ENCODE results near the gene OR3A3.
"Not testable (repeated sequence)": the region's sequence is repeated elsewhere in the genome, so short reads cannot be mapped to it uniquely, and the experiment has no call there.

Gene OR3A3

DNA sequence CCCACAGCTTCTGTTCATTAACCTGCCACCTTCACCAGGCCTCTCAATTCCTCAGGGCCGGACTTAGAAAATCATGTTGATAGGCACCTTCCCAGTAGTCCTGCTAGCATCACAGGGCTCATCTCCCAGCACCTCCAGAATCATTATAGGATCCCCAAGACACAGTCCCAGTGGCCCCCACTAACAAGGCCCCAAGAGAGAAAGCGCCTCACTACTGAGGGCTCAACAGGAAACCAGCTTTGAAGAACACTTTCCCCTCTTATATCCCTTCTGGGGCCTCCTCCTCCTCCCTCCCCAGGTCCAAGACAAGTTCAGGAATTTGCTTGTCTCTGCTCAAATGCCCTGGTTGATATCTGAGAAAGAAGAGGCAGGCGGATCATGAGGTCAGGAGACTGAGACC is at the start of gene OR3A3:
Gene OR3A3 (plus strand): TSS at position 301 of the 400 bp plus-strand sequence.
- DNase-seq (ENCODE audit: low read depth) = no peak
- H3K4me3 ChIP-seq (replicated peaks; ENCODE audit: low read depth, low read length) = no peak within 1 kb of the TSS
- TF ChIP-seq, protein P1, sequence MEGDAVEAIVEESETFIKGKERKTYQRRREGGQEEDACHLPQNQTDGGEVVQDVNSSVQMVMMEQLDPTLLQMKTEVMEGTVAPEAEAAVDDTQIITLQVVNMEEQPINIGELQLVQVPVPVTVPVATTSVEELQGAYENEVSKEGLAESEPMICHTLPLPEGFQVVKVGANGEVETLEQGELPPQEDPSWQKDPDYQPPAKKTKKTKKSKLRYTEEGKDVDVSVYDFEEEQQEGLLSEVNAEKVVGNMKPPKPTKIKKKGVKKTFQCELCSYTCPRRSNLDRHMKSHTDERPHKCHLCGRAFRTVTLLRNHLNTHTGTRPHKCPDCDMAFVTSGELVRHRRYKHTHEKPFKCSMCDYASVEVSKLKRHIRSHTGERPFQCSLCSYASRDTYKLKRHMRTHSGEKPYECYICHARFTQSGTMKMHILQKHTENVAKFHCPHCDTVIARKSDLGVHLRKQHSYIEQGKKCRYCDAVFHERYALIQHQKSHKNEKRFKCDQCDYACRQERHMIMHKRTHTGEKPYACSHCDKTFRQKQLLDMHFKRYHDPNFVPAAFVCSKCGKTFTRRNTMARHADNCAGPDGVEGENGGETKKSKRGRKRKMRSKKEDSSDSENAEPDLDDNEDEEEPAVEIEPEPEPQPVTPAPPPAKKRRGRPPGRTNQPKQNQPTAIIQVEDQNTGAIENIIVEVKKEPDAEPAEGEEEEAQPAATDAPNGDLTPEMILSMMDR (IDR thresholded peaks at IDR 0.05; ENCODE audit: low read length, missing control alignments) = no peak

DNA sequence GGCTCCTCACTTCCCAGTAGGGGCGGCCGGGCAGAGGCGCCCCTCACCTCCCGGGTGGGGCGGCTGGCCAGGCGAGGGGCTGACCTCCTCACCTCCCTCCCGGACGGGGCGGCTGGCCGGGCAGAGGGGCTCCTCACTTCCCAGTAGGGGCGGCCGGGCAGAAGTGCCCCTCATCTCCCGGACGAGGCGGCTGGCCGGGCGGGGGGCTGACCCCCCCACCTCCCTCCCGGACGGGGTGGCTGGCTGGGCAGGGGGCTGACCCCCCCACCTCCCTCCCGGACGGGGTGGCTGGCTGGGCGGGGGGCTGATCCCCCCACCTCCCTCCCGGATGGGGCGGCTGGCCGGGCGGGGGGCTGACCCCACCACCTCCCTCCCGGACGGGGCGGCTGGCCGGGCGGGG is 40.0 kb upstream of the OR3A3 start:
- not testable (repeated sequence) for H3K4me3 ChIP-seq (replicated peaks; ENCODE audit: low read depth, low read length); DNase-seq (ENCODE audit: low read depth)

DNA sequence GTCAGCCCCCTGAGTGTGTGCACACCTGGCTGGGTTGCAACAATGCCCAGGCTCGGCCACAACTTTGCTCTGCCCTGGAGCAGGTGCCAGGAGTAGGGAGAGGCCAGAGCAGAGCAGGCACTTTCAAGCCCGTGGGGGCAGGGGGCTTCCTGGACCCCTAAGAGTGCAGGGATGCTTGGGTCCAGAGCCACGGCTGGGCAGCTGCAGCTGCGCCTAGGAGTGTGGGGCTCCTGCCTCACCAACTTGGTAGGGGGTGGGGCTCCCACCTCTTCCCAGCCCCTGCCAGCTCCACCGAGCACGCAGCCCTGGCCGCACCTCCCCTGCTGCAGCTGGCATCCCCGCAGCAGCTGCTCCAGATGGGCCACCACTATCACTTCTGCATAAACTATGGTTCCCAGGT is 32.8 kb upstream of the OR3A3 start:
- no peak overlapping the region for H3K4me3 ChIP-seq (replicated peaks; ENCODE audit: low read depth, low read length)
- TF ChIP-seq, protein P1 (IDR thresholded peaks at IDR 0.05; ENCODE audit: low read length, missing control alignments) = no peak
- no peak for DNase-seq (ENCODE audit: low read depth)

DNA sequence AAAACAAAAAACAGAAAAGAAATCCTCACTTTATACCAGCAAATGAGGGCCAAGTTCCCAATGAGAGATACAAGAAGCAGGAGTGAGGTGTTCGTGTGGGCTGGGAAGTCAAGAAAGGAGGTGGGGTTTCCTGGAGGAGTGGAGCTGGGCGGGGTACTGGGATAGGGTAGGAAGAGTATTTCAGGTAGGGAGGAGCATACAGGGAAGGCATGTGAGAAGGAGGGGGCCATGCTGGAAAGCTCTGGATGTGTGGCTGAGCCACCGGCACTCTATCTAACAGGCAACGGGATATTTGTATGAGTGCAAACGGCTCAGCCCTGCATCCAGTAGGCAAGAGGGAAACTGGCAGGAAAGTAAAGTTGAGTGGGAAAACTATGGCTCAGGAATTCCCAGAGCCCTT is 29.2 kb upstream of the OR3A3 start:
- DNase-seq (ENCODE audit: low read depth) = no peak
- TF ChIP-seq, protein P1 (IDR thresholded peaks at IDR 0.05; ENCODE audit: low read length, missing control alignments) = no peak
- H3K4me3 ChIP-seq (replicated peaks; ENCODE audit: low read depth, low read length) = no peak overlapping the region

DNA sequence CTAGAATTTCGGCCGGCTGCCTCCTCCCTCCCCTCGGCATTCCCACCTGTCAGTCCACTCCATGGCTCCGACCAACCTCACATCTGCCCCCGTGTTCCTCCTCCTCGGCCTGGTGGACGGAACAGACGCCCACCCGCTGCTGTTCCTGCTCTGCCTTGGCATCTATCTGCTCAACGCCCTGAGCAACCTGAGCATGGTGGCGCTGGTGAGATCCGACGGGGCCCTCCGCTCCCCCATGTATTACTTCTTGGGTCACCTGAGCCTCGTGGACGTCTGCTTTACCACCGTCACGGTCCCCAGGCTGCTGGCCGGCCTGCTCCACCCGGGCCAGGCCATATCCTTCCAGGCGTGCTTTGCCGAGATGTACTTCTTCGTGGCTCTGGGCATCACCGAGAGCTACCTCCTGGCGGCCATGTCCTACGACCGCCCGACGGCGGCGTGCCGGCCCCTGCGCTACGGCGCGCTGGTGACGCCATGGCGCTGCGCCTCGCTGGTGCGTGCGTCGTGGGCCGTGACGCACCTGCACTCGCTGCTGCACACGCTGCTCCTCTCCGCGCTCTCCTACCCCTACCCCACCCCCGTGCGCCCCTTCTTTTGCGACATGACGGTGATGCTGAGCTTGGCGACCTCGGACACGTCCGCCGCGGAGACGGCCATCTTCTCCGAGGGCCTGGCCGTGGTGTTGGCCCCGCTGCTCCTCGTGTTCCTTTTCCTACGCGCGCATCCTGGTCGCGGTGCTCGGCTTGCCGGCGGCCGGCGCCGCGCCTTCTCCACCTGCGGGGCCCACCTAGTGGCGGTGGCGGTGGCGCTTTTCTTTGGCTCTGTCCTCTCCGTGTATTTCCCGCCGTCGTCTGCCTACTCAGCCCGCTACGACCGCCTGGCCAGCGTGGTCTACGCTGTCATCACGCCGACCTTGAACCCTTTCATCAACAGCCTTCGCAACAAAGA is 25.0 kb upstream of the OR3A3 start, which contains the start of gene OR3A2:
Gene OR3A2 (minus strand): TSS at position 440 of the 948 bp plus-strand sequence.
- no peak within 1 kb of the TSS for H3K4me3 ChIP-seq (replicated peaks; ENCODE audit: low read depth, low read length)
- TF ChIP-seq, protein P1 (IDR thresholded peaks at IDR 0.05; ENCODE audit: low read length, missing control alignments) = no peak
- DNase-seq (ENCODE audit: low read depth) = no peak

DNA sequence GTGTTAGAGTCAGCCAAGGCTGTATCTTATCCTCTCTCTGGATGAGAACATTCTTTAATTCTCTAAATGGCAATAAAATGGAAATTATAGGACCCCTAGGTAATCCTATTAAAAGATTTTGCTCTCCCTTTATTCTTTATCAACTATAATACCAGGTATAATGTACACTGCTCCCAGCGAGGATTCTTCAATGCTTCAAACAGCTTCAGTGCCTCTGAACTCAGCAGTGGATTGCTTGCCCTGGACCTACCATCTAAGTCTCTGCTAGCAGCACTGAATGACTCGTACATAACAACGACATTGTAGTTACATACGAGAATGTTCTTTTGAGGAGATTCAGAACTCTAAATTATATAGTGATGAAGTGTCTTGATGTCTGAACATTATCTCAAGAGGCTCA is 21.4 kb upstream of the OR3A3 start:
- TF ChIP-seq, protein P1 (IDR thresholded peaks at IDR 0.05; ENCODE audit: low read length, missing control alignments) = no peak
- DNase-seq (ENCODE audit: low read depth) = no peak
- H3K4me3 ChIP-seq (replicated peaks; ENCODE audit: low read depth, low read length) = no peak overlapping the region

DNA sequence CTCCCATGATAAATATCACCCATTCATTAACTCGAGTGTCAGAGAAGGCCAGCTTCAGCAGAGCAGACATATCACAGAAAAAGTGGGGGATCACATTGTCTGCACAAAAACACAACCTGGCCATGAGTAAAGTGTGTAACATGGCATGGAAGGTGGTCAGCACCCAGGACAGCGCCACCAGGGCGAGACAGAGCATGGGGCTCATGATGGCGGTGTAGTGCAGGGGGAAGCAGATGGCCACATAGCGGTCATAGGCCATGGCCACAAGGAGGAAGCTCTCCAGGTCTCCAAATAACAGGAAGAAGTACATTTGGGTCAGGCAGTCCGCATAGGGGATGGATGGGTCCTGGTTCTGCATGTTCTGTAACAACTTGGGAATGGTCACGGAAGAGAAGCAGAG is 13.4 kb upstream of the OR3A3 start:
- H3K4me3 ChIP-seq (replicated peaks; ENCODE audit: low read depth, low read length) = not testable (repeated sequence)

DNA sequence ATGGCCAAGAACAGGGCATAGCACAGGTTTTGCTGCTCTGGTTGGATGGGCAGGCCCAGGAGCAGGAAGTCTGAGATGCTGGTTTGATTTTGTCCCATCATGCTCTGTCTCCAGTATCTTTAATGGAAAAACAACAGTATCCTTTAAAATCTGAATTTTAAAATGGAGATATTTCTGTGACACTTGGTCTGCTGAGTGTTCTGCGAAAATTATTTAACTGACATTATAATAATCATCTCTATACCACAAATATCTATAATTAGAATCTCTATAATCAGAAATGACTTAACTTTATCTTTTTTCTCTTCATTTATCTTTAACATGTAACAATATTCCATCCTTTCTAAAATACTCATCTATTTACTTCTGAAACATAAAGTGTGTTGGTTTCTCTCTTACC is 12.9 kb upstream of the OR3A3 start, which contains the start of gene OR1E1:
Gene OR1E1 (minus strand): TSS at position 101 of the 400 bp plus-strand sequence. CDS start 0 bp downstream, at position 101.
- DNase-seq (ENCODE audit: low read depth) = no peak
- H3K4me3 ChIP-seq (replicated peaks; ENCODE audit: low read depth, low read length) = no peak within 1 kb of the TSS
- TF ChIP-seq, protein P1 (IDR thresholded peaks at IDR 0.05; ENCODE audit: low read length, missing control alignments) = no peak

More for the DNA sequence above, 13.4 kb upstream of the OR3A3 start:
- not testable (repeated sequence) for DNase-seq (ENCODE audit: low read depth)

Measured in fibroblast of pulmonary artery (primary cell).